OCI-M2 (cell line): ENCODE results near the gene HIPK1.

ENCODE experiments used
- DNase-seq: peaks from one replicate; lab custom pipeline; 2025; ENCODE audit not compliant: unreplicated experiment; lab: John Stamatoyannopoulos, UW

The HIPK1 gene

DNA sequence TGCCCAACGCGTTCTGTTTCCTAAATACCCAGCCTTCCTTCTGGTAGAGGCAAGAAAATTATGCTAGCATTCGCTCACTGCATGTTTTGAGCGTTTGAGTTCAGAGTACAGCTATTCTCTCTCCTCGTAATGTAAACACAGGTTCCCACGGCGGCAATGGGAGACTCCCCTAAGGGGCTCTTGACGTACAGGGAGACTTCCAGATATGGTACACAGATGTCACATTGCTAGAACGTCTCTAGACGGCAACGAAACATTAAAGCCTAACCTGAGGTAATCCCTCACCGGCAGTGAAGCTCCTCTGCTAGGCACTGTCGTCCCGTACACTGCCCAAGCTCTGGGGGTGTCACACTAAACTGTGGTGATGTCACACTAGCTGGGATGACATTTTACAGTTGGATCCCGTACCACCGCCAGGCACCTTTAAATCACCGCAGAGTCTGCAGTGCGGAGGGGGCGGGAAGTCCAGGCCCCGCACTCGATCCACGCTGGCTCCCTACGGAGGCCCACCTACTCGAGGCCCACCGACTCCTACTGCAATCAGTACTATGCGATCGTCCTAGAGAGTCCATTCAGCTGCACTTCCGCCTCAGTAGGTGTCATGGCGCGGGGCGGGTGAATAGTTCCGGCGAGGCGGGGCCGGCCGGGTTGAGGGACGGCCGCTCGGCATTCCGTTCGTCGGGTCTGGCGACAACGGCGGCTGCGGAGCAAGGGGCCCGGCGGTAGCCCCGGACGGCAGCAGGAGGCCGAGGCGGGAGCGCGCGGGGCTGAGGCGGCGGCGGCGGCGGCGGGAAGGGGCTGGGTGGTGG, at the start of gene HIPK1:
TSS of gene HIPK1 (plus strand) at position 384 of the 809 bp plus-strand sequence.
- DNase-seq, result peak; percentile 72

DNA sequence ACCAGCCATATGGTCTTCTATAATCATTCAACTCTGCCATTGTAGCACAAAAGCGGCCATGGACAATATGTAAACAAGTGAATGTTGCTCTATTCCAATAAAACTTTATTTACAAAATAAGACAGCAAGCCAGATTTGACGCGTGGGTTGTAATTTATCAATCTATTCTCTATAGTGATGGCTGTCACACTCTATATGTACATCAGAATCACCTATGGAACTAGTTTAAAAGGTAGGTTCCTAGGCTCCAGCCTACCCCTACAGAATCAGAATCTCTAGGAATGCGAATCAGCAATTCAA, 49.4 kb upstream of the HIPK1 start:
- DNase-seq, result no peak

DNA sequence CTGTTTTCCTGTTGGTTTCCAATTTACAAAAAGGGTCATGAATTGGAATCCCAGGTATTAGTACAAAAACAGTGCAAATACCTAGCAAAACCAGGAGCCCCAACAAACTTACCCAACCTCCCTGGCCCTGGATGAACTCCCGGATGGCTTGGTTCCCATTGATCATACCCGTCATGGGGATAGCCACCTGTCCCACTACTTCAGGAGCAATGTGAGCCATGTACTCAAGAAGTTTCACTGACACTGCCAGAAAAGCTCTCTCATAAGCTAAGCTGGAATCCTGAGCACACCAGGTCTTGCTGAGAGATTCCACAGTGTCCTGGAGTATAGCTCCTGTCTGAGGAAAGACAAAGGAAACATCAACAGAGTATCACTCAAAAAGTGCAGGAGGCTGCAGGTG, 47.5 kb upstream of the HIPK1 start:
- no peak for DNase-seq

DNA sequence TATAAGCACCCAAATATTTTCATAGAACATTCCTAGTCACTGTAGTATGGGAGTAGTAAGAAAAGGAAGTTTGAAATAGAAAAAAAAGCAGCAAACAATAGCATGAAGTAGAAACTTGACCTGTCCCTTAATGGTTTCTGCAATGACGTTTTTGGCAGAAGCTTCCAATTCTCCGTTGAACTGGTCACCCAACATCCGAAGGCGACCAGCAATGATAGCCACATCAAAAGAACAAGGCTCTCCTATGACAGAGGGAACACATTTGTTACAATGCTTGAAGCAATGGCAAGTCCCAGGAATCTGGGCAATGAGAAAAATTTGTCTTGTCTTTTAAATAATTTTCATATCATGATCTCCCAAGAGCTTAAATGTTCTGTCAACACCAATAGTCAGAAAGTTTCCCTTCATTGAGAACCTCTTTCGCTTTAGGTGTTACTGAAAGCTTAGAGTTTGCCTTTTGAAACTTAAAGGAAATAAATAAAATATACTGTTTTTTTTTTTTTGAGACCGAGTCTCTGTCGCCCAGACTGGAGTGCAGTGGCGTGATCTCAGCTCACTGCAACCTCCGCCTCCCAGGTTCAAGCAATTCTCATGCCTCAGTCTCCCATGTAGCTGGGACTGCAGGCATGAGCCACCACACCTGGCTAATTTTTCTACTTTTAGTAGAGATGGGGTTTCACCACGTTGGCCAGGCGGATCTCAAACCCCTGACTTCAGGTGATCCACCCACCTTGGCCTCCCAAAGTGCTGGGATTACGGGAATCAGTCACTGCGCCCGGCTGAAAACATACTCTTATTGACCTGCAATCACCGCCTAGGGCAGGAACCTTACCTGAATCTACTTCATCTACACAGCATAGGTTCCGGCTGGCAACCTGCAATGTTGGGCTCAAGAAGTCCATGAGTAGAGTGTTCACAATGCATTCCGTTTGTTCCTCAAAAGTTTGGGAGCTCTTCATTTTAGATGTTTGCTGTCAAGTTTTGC, 42.4 kb upstream of the HIPK1 start:
- DNase-seq, result no peak

DNA sequence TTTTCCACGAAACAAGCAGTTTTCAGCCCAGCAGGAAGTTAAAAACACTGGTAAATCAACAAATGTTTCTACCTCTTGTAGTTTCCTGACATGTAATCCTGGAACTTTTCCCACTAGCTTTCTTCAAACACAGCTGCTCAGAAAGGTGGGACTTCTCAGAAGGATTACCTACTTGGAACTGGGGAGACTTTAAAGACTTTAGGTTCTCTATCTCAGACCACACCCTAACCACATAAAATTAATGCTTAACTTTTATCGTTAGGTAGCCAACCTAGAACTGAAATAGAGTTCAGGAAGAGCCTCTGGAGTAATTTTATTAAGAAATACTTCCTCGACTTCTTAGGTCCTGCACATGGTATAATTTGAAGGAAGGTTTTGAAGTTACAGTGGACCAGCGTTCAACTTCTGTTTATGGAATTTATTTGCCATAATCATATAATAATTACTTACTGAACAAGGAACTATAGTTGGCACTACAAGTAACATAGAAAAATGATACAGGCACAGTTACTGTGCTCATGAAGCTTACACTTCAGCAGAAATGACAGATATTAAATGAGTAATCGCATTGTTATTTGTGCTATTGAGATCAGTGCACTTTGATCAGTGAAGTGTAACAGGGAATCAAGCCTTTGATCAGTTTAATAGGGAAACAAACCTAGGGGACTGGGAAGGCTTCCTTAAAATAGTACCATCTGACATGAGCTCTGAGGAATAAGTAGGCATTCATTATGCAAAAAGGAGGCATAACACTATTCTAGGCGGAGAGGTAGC, 41.5 kb upstream of the HIPK1 start, which contains the start of gene BCL2L15:
TSS of gene BCL2L15 (minus strand) at position 180 of the 774 bp plus-strand sequence. CDS start 206 bp downstream, outside the sequence.
- no peak for DNase-seq

GRCh38 chr1:113890816-113891215, 38.3 kb upstream of the HIPK1 start:
- DNase-seq, result no peak

DNA sequence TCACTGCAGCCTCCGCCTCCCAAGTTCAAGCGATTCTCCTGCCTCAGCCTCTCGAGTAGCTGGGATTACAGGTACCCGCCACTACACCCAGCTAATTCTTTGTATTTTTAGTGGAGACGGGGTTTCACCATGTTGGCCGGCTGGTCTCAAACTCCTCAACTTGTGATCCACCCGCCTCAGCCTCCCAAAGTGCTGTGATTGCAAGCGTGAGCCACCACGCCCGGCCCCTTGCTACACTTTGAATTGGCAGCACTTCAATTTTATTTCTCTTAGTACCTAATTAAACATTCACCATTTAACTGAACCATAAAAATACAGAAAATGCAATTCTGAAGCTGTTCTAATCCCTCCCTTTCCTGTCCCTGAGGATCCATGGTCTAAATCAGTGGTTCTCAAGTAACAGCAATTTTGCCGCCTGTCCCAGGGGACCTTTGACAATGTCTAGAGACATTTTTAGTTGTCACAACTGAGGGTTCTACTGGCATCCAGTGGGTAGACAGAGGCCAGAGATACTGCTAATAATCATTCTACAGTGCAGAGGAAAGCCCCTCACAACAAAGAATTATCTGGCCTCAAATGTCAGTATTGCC, 37.4 kb upstream of the HIPK1 start:
- no peak for DNase-seq

GRCh38 chr1:113893267-113893666, 35.9 kb upstream of the HIPK1 start:
- DNase-seq, result no peak

- DNase-seq, result no peak
Observed at GRCh38 chr1:113895098-113895497, 34.0 kb upstream of the HIPK1 start.

- no peak for DNase-seq
Observed at GRCh38 chr1:113895961-113896360, 33.2 kb upstream of the HIPK1 start.

DNA sequence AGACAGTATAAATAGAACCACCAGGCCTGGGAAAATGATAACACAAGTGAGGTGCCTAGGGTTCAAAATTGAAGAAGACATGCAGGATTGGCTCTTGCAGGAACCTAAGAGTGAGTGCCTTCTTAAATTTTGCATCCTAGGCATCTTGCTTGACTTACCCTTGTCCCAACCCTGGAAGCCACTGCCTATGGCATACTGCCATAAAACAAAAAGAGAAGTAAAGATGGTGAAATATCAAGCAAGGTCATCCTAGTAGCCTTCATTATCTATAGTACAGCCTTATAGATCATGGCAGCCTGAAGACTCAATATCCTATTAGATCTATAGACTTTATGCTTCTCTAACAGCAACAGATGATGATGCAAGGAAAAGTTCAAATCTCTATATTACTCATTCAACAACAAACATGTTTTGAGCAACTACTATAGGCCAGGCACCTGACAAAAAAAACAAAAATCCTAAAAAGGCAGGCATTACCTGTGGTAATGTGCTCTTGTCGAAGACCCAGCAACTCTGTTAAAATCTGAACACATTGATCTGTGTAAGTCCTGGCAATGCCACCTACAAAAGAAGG, 30.8 kb upstream of the HIPK1 start:
- no peak for DNase-seq

DNA sequence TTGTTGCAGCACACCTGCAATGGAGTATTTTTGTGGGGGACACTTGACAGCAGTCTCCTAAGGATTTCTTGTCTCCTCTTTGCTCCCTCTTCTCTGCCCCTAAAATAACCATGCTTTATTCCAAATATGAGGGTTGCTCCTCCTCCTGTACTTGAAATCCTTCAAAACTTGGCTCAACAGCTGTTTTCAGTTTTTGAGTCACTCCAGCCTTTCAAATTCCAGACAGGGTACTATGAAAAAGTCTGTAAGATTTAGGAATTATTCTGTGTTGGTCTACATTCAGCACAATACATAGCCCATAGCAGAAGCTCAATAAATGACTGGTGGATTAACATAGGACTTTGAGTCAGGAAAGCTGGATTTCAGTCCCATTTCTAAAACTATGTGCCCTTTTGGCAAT, 30.0 kb upstream of the HIPK1 start:
- no peak for DNase-seq

GRCh38 chr1:113901191-113901590, 27.9 kb upstream of the HIPK1 start:
- DNase-seq, result no peak

DNA sequence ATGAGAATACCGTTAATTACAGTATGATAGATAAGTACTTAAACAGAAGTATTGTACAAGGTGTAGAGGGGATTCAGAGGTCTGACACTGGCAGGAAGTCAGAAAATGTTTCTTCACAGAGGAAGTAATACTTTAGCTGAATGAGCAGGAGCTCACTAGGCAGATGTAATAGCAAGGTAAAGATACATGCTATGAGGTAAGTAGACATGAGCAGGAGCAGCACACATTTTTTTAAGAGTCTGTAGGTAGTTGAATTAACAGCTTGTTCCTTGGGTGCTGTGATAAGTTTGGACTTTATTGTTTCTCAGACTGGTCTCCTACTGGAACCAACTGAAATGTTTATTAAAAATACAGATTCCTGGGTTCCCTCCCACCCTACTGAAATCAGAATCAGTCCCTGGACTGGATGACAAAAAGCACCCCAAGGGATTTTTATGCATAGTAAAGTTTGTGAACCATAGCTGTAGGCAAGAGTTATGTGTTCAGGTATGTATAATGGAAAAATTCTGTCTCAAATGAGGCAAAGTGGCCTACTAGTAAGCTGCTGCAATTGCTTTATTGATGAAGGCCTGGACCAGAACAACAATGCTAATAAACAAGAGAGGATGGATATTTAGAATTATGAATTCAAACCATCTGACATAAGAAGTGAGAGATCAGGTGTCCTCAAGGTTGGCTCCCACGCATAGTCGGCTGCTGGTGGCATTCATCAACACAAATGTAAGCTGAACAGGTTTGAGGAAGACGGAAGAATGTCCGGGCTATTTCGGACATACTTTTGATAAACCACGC, 25.4 kb upstream of the HIPK1 start:
- no peak for DNase-seq

- no peak for DNase-seq
Observed at GRCh38 chr1:113904293-113904673, 24.8 kb upstream of the HIPK1 start.

- DNase-seq, result peak; percentile 78
Observed at GRCh38 chr1:113904674-113905434, 24.3 kb upstream of the HIPK1 start, which contains the start of the genes AP4B1 and DCLRE1B. Gene AP4B1 (minus strand): TSS chr1:113904799. CDS start chr1:113904717, 82 bp downstream. Gene DCLRE1B (plus strand): TSS chr1:113905326. CDS start chr1:113905587, 261 bp downstream.

- no peak for DNase-seq
Observed at GRCh38 chr1:113905435-113905861, 23.7 kb upstream of the HIPK1 start.

DNA sequence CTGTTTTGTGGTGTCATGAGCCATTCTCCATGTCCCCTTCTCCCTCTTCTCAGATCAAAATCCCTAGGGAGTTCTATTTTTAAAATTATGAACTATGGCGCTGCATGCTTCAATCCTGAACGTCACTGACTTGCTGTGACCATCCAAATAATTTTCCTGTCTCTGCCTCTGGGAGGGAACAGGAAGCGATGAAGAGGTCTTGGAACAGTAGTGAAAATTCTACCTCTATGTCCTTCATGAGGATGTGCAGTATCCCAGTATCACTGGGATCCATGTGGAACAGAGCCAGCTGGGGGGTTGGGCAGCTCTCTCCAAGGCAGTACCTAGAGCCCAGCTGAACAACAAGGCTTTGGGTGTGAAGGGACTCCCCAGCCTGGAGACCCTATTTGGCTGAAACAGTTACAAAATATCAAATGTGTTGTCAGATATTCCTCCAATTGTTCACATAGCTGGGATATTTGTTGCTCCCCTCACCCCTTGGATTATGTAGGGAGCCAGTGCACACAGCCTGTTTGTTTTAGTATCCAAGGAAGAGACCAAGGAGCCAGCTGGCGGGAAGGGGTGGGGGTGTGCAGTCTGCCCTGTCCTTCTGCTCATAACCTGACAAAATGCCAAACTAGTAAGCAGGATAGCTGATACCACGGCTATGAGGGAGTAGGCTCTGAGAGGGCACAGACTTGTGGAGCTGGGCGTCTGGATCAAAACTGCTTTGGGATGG, 16.4 kb upstream of the HIPK1 start:
- no peak for DNase-seq
